Liver (tissue), 9 donors: ENCODE measurements around the gene DLX4. TPM values are rescaled to one million over a fixed set of nuclear protein-coding genes. Genes with fewer than 3 reads are reported as not detected.

ENCODE experiments used
- DNase-seq: peaks from one replicate; pipeline ENCODE4 v3.0.0-alpha.2; 2017; ENCODE audit warnings: low spot score
- H3K27ac ChIP-seq, 2 donors: one replicate each; pipeline ENCODE4 v1.7.0; 2013; ENCODE audit warnings: inconsistent platforms in 2 of 2, low read length in 2 of 2, control low read depth in 1 of 2, low read depth in 1 of 2, mild to moderate bottlenecking in 1 of 2
- H3K27me3 ChIP-seq, 4 donors: one replicate each; pipeline versions ENCODE4 v1.6.1 to v1.7.0; 2013; ENCODE audit warnings: low read length in 3 of 4, inconsistent platforms in 1 of 4, mild to moderate bottlenecking in 1 of 4, moderate library complexity in 1 of 4; ENCODE audit not compliant: control insufficient read depth in 4 of 4, insufficient read depth in 4 of 4
- H3K36me3 ChIP-seq, 4 donors: one replicate each; pipeline versions ENCODE4 v1.6.1 to v1.7.0; 2013; ENCODE audit warnings: low read length in 3 of 4, mild to moderate bottlenecking in 3 of 4, low read depth in 1 of 4, moderate library complexity in 1 of 4; ENCODE audit not compliant: control insufficient read depth in 4 of 4, insufficient read depth in 3 of 4
- H3K4me1 ChIP-seq, 4 donors: one replicate each; pipeline versions ENCODE4 v1.6.1 to v1.7.0; 2013; ENCODE audit warnings: low read length in 3 of 4, mild to moderate bottlenecking in 3 of 4, moderate library complexity in 1 of 4; ENCODE audit not compliant: control insufficient read depth in 4 of 4, insufficient read depth in 4 of 4
- H3K4me3 ChIP-seq, 3 donors: one replicate each; pipeline versions ENCODE4 v1.6.1 to v1.7.0; 2013; ENCODE audit warnings: low read length in 3 of 3, control low read depth in 1 of 3, low read depth in 1 of 3, mild to moderate bottlenecking in 1 of 3
- H3K9ac ChIP-seq, 2 donors: one replicate each; pipeline ENCODE4 v1.7.0; 2013; ENCODE audit warnings: low read length in 2 of 2, mild to moderate bottlenecking in 2 of 2, moderate library complexity in 2 of 2, control low read depth in 1 of 2, low read depth in 1 of 2
- H3K9me3 ChIP-seq, 4 donors: one replicate each; pipeline versions ENCODE4 v1.6.1 to v1.7.0; 2013; ENCODE audit warnings: low read length in 3 of 4; ENCODE audit not compliant: control insufficient read depth in 4 of 4
- ATF3 ChIP-seq: IDR thresholded peaks from 2 replicates; pipeline ENCODE4 v1.6.1; 2016; ENCODE audit warnings: antibody characterized with exemption
- CTCF ChIP-seq: fragments of 150-350 bp; IDR thresholded peaks from 2 replicates; pipeline ENCODE4 v1.5.1; 2017; ENCODE audit warnings: improper control_type of control experiment, low read depth, low read length; ENCODE audit not compliant: missing input control
- FOXA1 ChIP-seq: IDR thresholded peaks from 2 replicates; pipeline ENCODE4 v1.6.1; 2016; ENCODE audit warnings: antibody characterized with exemption
- FOXA2 ChIP-seq: IDR thresholded peaks from 2 replicates; pipeline ENCODE4 v1.6.1; 2016; ENCODE audit warnings: antibody characterized with exemption
- HNF4A ChIP-seq, 2 donors: conservative IDR thresholded peaks; 2 replicates each; pipeline ENCODE4 v1.6.1; 2016; ENCODE audit warnings: antibody characterized with exemption in 2 of 2, mild to moderate bottlenecking in 2 of 2
- HNF4G ChIP-seq: IDR thresholded peaks from 2 replicates; pipeline ENCODE4 v1.6.1; 2016; ENCODE audit warnings: antibody characterized with exemption
- JUND ChIP-seq, 2 donors: IDR thresholded peaks; 2 replicates each; pipeline ENCODE4 v1.6.1; 2016; ENCODE audit warnings: antibody characterized with exemption in 2 of 2
- MAX ChIP-seq: IDR thresholded peaks from 2 replicates; pipeline ENCODE4 v1.6.1; 2016; ENCODE audit warnings: antibody characterized with exemption
- REST ChIP-seq: IDR thresholded peaks from 2 replicates; pipeline ENCODE4 v1.6.1; 2016; ENCODE audit warnings: antibody characterized with exemption, mild to moderate bottlenecking
- RXRA ChIP-seq, 2 donors: IDR thresholded peaks; 2 replicates each; pipeline ENCODE4 v1.6.1; 2017 to 2018; ENCODE audit warnings: antibody characterized with exemption in 2 of 2, mild to moderate bottlenecking in 1 of 2
- SP1 ChIP-seq: IDR thresholded peaks from 2 replicates; pipeline ENCODE4 v1.6.1; 2018; ENCODE audit warnings: antibody characterized with exemption, mild to moderate bottlenecking
- TAF1 ChIP-seq: conservative IDR thresholded peaks from 2 replicates; pipeline ENCODE4 v1.6.1; 2016; ENCODE audit warnings: antibody characterized with exemption, mild to moderate bottlenecking
- YY1 ChIP-seq: IDR thresholded peaks from 2 replicates; pipeline ENCODE4 v1.6.1; 2016; ENCODE audit warnings: antibody characterized with exemption, mild to moderate bottlenecking
- ZBTB33 ChIP-seq: IDR thresholded peaks from 2 replicates; pipeline ENCODE4 v1.6.1; 2016; ENCODE audit warnings: antibody characterized with exemption
- WGBS: extraction: QIAGEN DNeasy Blood & Tissue Kit; methylation state at CpG from one replicate; pipeline ENCODE4 v1.1.7; 2013; 5-methylcytosine and 5-hydroxymethylcytosine counted together
- polyA plus RNA-seq, 2 donors: library from polyadenylated mRNA; stranded (reverse) in 1 of 2; unstranded in 1 of 2; fragments of 200-250 nt in 1 of 2; fragments of >200 nt in 1 of 2; fragmentation: Nextera tagmentation in 1 of 2; extraction: Ambion mirVana in 1 of 2; gene quantifications; one replicate each; pipeline versions ENCODE4 v1.2.1 to v1.2.3, GENCODE V29; 2013 to 2015
- total RNA-seq, 2 donors: library from RNA; depleted of rRNA; stranded (reverse); fragments of >200 nt; gene quantifications; one replicate each; pipeline ENCODE4 v1.2.3, GENCODE V29; 2014
- donor health status: healthy.
- donor health status: healthy.
- donor health status: healthy.
- donor health status: healthy.
- donor health status: healthy.

Gene DLX4
- total and polyA plus RNA-seq, 4 donors: not detected

GRCh38 chr17:49993423-49994060 lies 24.6 kb downstream of the DLX4 start:
- Histone ChIP-seq H3K4me3 (peak overlapping the region in 2 of 3 donors; percentile 27 to 50), H3K27ac (no peak overlapping the region), H3K4me1 (peaks cover 11 to 46% (median 26%) of the 10 kb centered on the region in 4 donors), H3K36me3 (no peaks in the 10 kb centered on the region), H3K9ac (no peak overlapping the region), H3K9me3 (no peaks in the 10 kb centered on the region), H3K27me3 (peaks cover 3 to 25% (median 12%) of the 10 kb centered on the region in 4 donors)
- DNase-seq: no peak
- WGBS: 2% methylated on average over 77 of the region's 77 CpGs
- TF ChIP-seq RXRA (IDR thresholded peaks at IDR 0.05) (no peak), MAX (no peak), FOXA2 (no peak), FOXA1 (no peak), HNF4G (no peak), ATF3 (no peak), TAF1 (no peak), REST (no peak)

- H3K27me3 ChIP-seq: peaks cover 3 to 22% (median 11%) of the 10 kb centered on the region in 4 donors
- H3K36me3 ChIP-seq: no peaks in the 10 kb centered on the region
- H3K9ac ChIP-seq: no peak overlapping the region
- peak overlapping the region in 1 of 3 donors; percentile 50 for H3K4me3 ChIP-seq
- WGBS: 8% methylated on average over 50 of the region's 50 CpGs
- no peak for DNase-seq
- no peak for TF ChIP-seq MAX
- H3K27ac ChIP-seq: no peak overlapping the region
- H3K9me3 ChIP-seq: no peaks in the 10 kb centered on the region
- peaks cover 11 to 46% (median 26%) of the 10 kb centered on the region in 4 donors for H3K4me1 ChIP-seq
Observed at GRCh38 chr17:49994085-49995054, 25.4 kb downstream of the DLX4 start.

GRCh38 chr17:49995055-49995738 lies 26.2 kb downstream of the DLX4 start, which contains the start of gene DLX3:
Gene DLX3, minus strand, starts transcription at chr17:49995224. Its CDS starts 226 bp downstream, at chr17:49994998.
- Histone ChIP-seq H3K9ac (no peak within 1 kb of the TSS), H3K4me3 (peak within 1 kb of the TSS in 1 of 3 donors; percentile 50), H3K27ac (no peak within 1 kb of the TSS), H3K36me3 (no peaks in the 10 kb centered on the region), H3K4me1 (peaks cover 11 to 46% (median 26%) of the 10 kb centered on the region in 4 donors), H3K9me3 (no peaks in the 10 kb centered on the region), H3K27me3 (peaks cover 3 to 27% (median 12%) of the 10 kb centered on the region in 4 donors)
- no peak for TF ChIP-seq ATF3
- no peak for TF ChIP-seq YY1
- no peak for TF ChIP-seq SP1
- no peak for TF ChIP-seq CTCF
- TF ChIP-seq TAF1: no peak
- no peak for TF ChIP-seq JUND (IDR thresholded peaks at IDR 0.05)
- no peak for TF ChIP-seq HNF4G
- no peak for TF ChIP-seq ZBTB33
- TF ChIP-seq FOXA2: no peak
- no peak for TF ChIP-seq HNF4A (conservative IDR thresholded peaks at IDR 0.05)
- WGBS: 5% methylated on average over 29 of the region's 29 CpGs
- no peak for DNase-seq
